Activated CD4-positive, alpha-beta T cell treated with anti-CD3 and anti-CD28 coated beads for 36 hours (primary cell): ENCODE results near the gene ATPAF1. TPM values are rescaled to one million over a fixed set of nuclear protein-coding genes. Genes with fewer than 3 reads are reported as not detected.
"Not testable (repeated sequence)": the region's sequence is repeated elsewhere in the genome, so short reads cannot be mapped to it uniquely, and the experiment has no call there.

Source experiments
- ATAC-seq: fragments of 200-7000 bp; cut with Tn5 transposase; one replicate; pipeline ENCODE4 v1.10.0; 2021; ENCODE audit warnings: mild to moderate bottlenecking, moderate library complexity
- CTCF ChIA-PET: fragments of 350-600 bp; sonication (Branson Sonifier 250); formaldehyde crosslinking; loops from one replicate; lab custom pipeline; 2021; ENCODE audit warnings: antibody characterized with exemption; lab: Charles Lee
- POLR2A ChIA-PET: fragments of 350-600 bp; sonication (Branson Sonifier 250); formaldehyde crosslinking; loops from one replicate; lab custom pipeline; 2021; ENCODE audit warnings: antibody characterized with exemption, inconsistent platforms; lab: Charles Lee
- DNase-seq: peaks from one replicate; pipeline ENCODE4 v3.0.0-alpha.2; 2020
- H3K27ac Mint-ChIP-seq: one replicate; pipeline ENCODE4 v1.8.0; 2021; ENCODE audit warnings: mixed read lengths
- H3K27me3 Mint-ChIP-seq: one replicate; pipeline ENCODE4 v1.8.0; 2021; ENCODE audit warnings: mixed read lengths
- H3K36me3 Mint-ChIP-seq: one replicate; pipeline ENCODE4 v1.8.0; 2021; ENCODE audit warnings: low read depth, mixed read lengths
- H3K4me1 Mint-ChIP-seq: one replicate; pipeline ENCODE4 v1.8.0; 2021; ENCODE audit warnings: mixed read lengths
- H3K4me3 Mint-ChIP-seq: one replicate; pipeline ENCODE4 v1.8.0; 2021; ENCODE audit warnings: mild to moderate bottlenecking, moderate library complexity, mixed read lengths
- H3K9me3 Mint-ChIP-seq: one replicate; pipeline ENCODE4 v1.8.0; 2021; ENCODE audit warnings: low read depth, mixed read lengths
- intact Hi-C, 2 experiments: fragments of 100-400 bp; cut with DNase I in 1 of 2; cut with micrococcal nuclease in 1 of 2; formaldehyde crosslinking; loops; one replicate each; pipeline versions ENCODE4 v1.14.2 to v1.15.1; 2022 to 2024; cut with DNase I, micrococcal nuclease
- total RNA-seq, 2 experiments: library from RNA; stranded (reverse); gene quantifications; one replicate each; pipeline ENCODE4 v1.2.3, GENCODE V29; 2021

ATPAF1 gene
- 10 to 100 TPM; 46.1 to 48.5 TPM for total RNA-seq

GRCh38 chr1:46667782-46668760, at the start of gene ATPAF1:
ATPAF1 (minus strand) TSS chr1:46668364; CDS start chr1:46668322, 42 bp downstream.
- ChIA-PET CTCF (interaction anchor here (0.5 to 2.2 kb wide), 10 partner anchors 8 to 312 kb away, joined by 3 to 12 read pairs (median 3); no protein-coding TSS in a partner anchor), POLR2A (interaction anchor here (0.7 kb wide), 1 partner anchor 54 kb away, joined by 3 read pairs; no protein-coding TSS in a partner anchor)
- H3K4me3 Mint-ChIP-seq = no peak within 1 kb of the TSS
- intact Hi-C loops = loop anchor here (1.0 to 5.0 kb wide), 5 partner anchors 51 to 421 kb away; partner anchors contain the start of genes EFCAB14 (in 2 of the 2), MOB3C (in 2 of the 2), MKNK1 (in 1 of the 2) and RAD54L (in 1 of the 2)
- H3K27ac Mint-ChIP-seq = peak within 1 kb of the TSS; percentile 75
- H3K27me3 Mint-ChIP-seq = no peaks in the 10 kb centered on the region
- no peaks in the 10 kb centered on the region for H3K9me3 Mint-ChIP-seq
- peaks cover 19% of the 10 kb centered on the region for H3K4me1 Mint-ChIP-seq
- DNase-seq (peak; percentile 84), ATAC-seq (peak; percentile 96)
- H3K36me3 Mint-ChIP-seq = peaks cover 20% of the 10 kb centered on the region

GRCh38 chr1:46717654-46718053, 49.5 kb upstream of the ATPAF1 start:
- no peak for ATAC-seq
- no peak for DNase-seq
- H3K4me1 Mint-ChIP-seq = peaks cover 35% of the 10 kb centered on the region
- intact Hi-C loops = loop anchor here (2.0 to 5.0 kb wide), 4 partner anchors 49 to 615 kb away; partner anchors contain the start of genes ATPAF1 (in 1 of the 2), CMPK1 (in 1 of the 2), FAAH (in 1 of the 2) and MOB3C (in 1 of the 2)
- no peaks in the 10 kb centered on the region for H3K27me3 Mint-ChIP-seq
- peak overlapping the region; percentile 87 for H3K27ac Mint-ChIP-seq
- peaks cover 29% of the 10 kb centered on the region for H3K36me3 Mint-ChIP-seq
- H3K9me3 Mint-ChIP-seq = no peaks in the 10 kb centered on the region
- POLR2A ChIA-PET = interaction anchor here (1.6 kb wide), 1 partner anchor 113 kb away, joined by 3 read pairs; the partner anchor contains the start of gene MKNK1
- CTCF ChIA-PET = interaction anchor here (0.8 to 1.2 kb wide), 3 partner anchors 10 to 50 kb away, joined by 3 to 5 read pairs (median 3); partner anchors contain the start of gene ATPAF1
- H3K4me3 Mint-ChIP-seq = peak overlapping the region; percentile 90

GRCh38 chr1:46714976-46715375, 46.8 kb upstream of the ATPAF1 start:
- no peak for ATAC-seq
- Mint-ChIP-seq H3K27me3 (no peaks in the 10 kb centered on the region), H3K9me3 (no peaks in the 10 kb centered on the region), H3K4me3 (no peak overlapping the region), H3K36me3 (peaks cover 37% of the 10 kb centered on the region), H3K27ac (peak overlapping the region; percentile 15), H3K4me1 (peaks cover 41% of the 10 kb centered on the region)
- POLR2A ChIA-PET = no interaction called here
- DNase-seq = no peak
- CTCF ChIA-PET = no interaction called here
- intact Hi-C loops = loop anchor here (5.0 kb wide), 3 partner anchors 98 to 617 kb away; partner anchors contain the start of genes CMPK1 (in 1 of the 2), FAAH (in 1 of the 2) and MOB3C (in 1 of the 2)

GRCh38 chr1:46708121-46708520, 40.0 kb upstream of the ATPAF1 start:
- POLR2A ChIA-PET = no interaction called here
- no peaks in the 10 kb centered on the region for H3K9me3 Mint-ChIP-seq
- DNase-seq (no peak), ATAC-seq (no peak)
- H3K4me3 Mint-ChIP-seq = no peak overlapping the region
- H3K27me3 Mint-ChIP-seq = no peaks in the 10 kb centered on the region
- CTCF ChIA-PET = interaction anchor here (0.6 to 1.9 kb wide), 7 partner anchors 10 to 261 kb away, joined by 3 to 7 read pairs (median 4); partner anchors contain the start of gene MKNK1
- no peak overlapping the region for H3K27ac Mint-ChIP-seq
- peaks cover 19% of the 10 kb centered on the region for H3K4me1 Mint-ChIP-seq
- intact Hi-C loops = no loop called here
- peaks cover 45% of the 10 kb centered on the region for H3K36me3 Mint-ChIP-seq

GRCh38 chr1:46705408-46705807, 37.2 kb upstream of the ATPAF1 start:
- Mint-ChIP-seq H3K27me3 (no peaks in the 10 kb centered on the region), H3K4me1 (peaks cover 17% of the 10 kb centered on the region), H3K9me3 (no peaks in the 10 kb centered on the region), H3K36me3 (peaks cover 39% of the 10 kb centered on the region), H3K4me3 (no peak overlapping the region), H3K27ac (no peak overlapping the region)
- ATAC-seq (peak; percentile 51), DNase-seq (no peak)
- CTCF ChIA-PET = no interaction called here
- intact Hi-C loops = no loop called here
- POLR2A ChIA-PET = no interaction called here

- ChIA-PET POLR2A (no interaction called here), CTCF (interaction anchor here (0.8 kb wide), 1 partner anchor 13 kb away, joined by 3 read pairs; no protein-coding TSS in a partner anchor)
- no peak for DNase-seq
- intact Hi-C loops = no loop called here
- Mint-ChIP-seq H3K4me1 (peaks cover 21% of the 10 kb centered on the region), H3K36me3 (peaks cover 34% of the 10 kb centered on the region), H3K27ac (peak overlapping the region; percentile 19), H3K4me3 (no peak overlapping the region), H3K27me3 (no peaks in the 10 kb centered on the region), H3K9me3 (no peaks in the 10 kb centered on the region)
- no peak for ATAC-seq
These were observed 35.9 kb upstream of the ATPAF1 start for GRCh38 chr1:46703927-46704641.

GRCh38 chr1:46699666-46700065, 31.5 kb upstream of the ATPAF1 start:
- Mint-ChIP-seq H3K36me3 (peaks cover 41% of the 10 kb centered on the region), H3K27ac (no peak overlapping the region)

GRCh38 chr1:46697053-46697452, 28.9 kb upstream of the ATPAF1 start:
- CTCF ChIA-PET = no interaction called here
- POLR2A ChIA-PET = no interaction called here
- Mint-ChIP-seq H3K4me3 (no peak overlapping the region), H3K4me1 (peaks cover 15% of the 10 kb centered on the region), H3K27me3 (no peaks in the 10 kb centered on the region), H3K9me3 (no peaks in the 10 kb centered on the region), H3K36me3 (peaks cover 41% of the 10 kb centered on the region), H3K27ac (no peak overlapping the region)
- ATAC-seq (no peak), DNase-seq (no peak)
- intact Hi-C loops = no loop called here

More at GRCh38 chr1:46699666-46700065, 31.5 kb upstream of the ATPAF1 start:
- intact Hi-C loops = no loop called here
- CTCF ChIA-PET = interaction anchor here (1.2 to 2.8 kb wide), 3 partner anchors 12 to 21 kb away, joined by 3 to 10 read pairs (median 3); no protein-coding TSS in a partner anchor
- POLR2A ChIA-PET = no interaction called here
- ATAC-seq (peak; percentile 23), DNase-seq (no peak)
- Mint-ChIP-seq H3K9me3 (no peaks in the 10 kb centered on the region), H3K27me3 (no peaks in the 10 kb centered on the region), H3K4me3 (no peak overlapping the region), H3K4me1 (peaks cover 24% of the 10 kb centered on the region)

- CTCF ChIA-PET, DNase-seq, H3K4me3 Mint-ChIP-seq, H3K27me3 Mint-ChIP-seq, ATAC-seq, POLR2A ChIA-PET, H3K27ac Mint-ChIP-seq, intact Hi-C loops, H3K9me3 Mint-ChIP-seq: not testable (repeated sequence)
- Mint-ChIP-seq H3K36me3 (peaks cover 48% of the 10 kb centered on the region), H3K4me1 (peaks cover 10% of the 10 kb centered on the region)
These were observed 26.5 kb upstream of the ATPAF1 start for GRCh38 chr1:46694676-46695075.

- Mint-ChIP-seq H3K27ac (no peak overlapping the region), H3K4me1 (peaks cover 3% of the 10 kb centered on the region), H3K36me3 (peaks cover 60% of the 10 kb centered on the region), H3K4me3 (no peak overlapping the region), H3K27me3 (no peaks in the 10 kb centered on the region), H3K9me3 (no peaks in the 10 kb centered on the region)
- ATAC-seq (no peak), DNase-seq (no peak)
- intact Hi-C loops = no loop called here
- ChIA-PET POLR2A (no interaction called here), CTCF (interaction anchor here (0.6 to 0.7 kb wide), 2 partner anchors 17 to 145 kb away, joined by 3 read pairs; no protein-coding TSS in a partner anchor)
These were observed 24.9 kb upstream of the ATPAF1 start for GRCh38 chr1:46692811-46693770.
